Activated B cell treated with CpG ODN at 0.5 μM for 24 hours (primary cell): Measurements from ENCODE around the gene C21orf91. TPM values are rescaled to one million over a fixed set of nuclear protein-coding genes. Genes with fewer than 3 reads are reported as not detected.

ENCODE experiments used
- ATAC-seq: fragments of 200-7000 bp; cut with Tn5 transposase; one replicate; pipeline ENCODE4 v1.10.0; 2021; ENCODE audit warnings: low read depth, mild to moderate bottlenecking, moderate library complexity
- CTCF ChIA-PET: fragments of 350-600 bp; sonication (Branson Sonifier 250); formaldehyde crosslinking; loops from one replicate; lab custom pipeline; 2021; ENCODE audit warnings: antibody characterized with exemption; lab: Charles Lee
- POLR2A ChIA-PET: fragments of 350-600 bp; sonication (Branson Sonifier 250); formaldehyde crosslinking; loops from one replicate; lab custom pipeline; 2021; ENCODE audit warnings: antibody characterized with exemption; lab: Charles Lee
- DNase-seq: peaks from one replicate; pipeline ENCODE4 v3.0.0; 2022
- H3K27ac Mint-ChIP-seq: one replicate; pipeline ENCODE4 v1.8.0; 2020; ENCODE audit warnings: mixed read lengths
- H3K27me3 Mint-ChIP-seq: one replicate; pipeline ENCODE4 v1.8.0; 2021; ENCODE audit warnings: mixed read lengths
- H3K36me3 Mint-ChIP-seq: one replicate; pipeline ENCODE4 v1.8.0; 2021; ENCODE audit warnings: low read depth, mixed read lengths
- H3K4me1 Mint-ChIP-seq: one replicate; pipeline ENCODE4 v1.8.0; 2021; ENCODE audit warnings: mixed read lengths
- H3K4me3 Mint-ChIP-seq: one replicate; pipeline ENCODE4 v1.8.0; 2020; ENCODE audit warnings: mild to moderate bottlenecking, mixed read lengths
- H3K9me3 Mint-ChIP-seq: one replicate; pipeline ENCODE4 v1.8.0; 2020; ENCODE audit warnings: mixed read lengths
- CTCF ChIP-seq: fragments of 200-600 bp; IDR thresholded peaks from one replicate; pipeline ENCODE4 v1.8.0; 2022; ENCODE audit warnings: antibody characterized with exemption, mild to moderate bottlenecking
- intact Hi-C: fragments of 100-400 bp; cut with micrococcal nuclease; formaldehyde crosslinking; loops from one replicate; pipeline ENCODE4 v1.15.1; 2024
- total RNA-seq: library from RNA; stranded (reverse); gene quantifications from 2 replicates; pipeline ENCODE4 v1.2.3, GENCODE V29; 2022

Gene C21orf91
- total RNA-seq, 1 donor from 2014 or later: 34.2 TPM

GRCh38 chr21:17784180-17784598 is 35.0 kb downstream of the C21orf91 start:
- intact Hi-C loops: loop anchor here (1.0 to 2.0 kb wide), 4 partner anchors 10 to 173 kb away; partner anchors contain the start of gene C21orf91
- no peaks in the 10 kb centered on the region for H3K27me3 Mint-ChIP-seq
- peak overlapping the region; percentile 83 for H3K4me3 Mint-ChIP-seq
- ATAC-seq: peak; percentile 62
- no peak for TF ChIP-seq CTCF
- H3K36me3 Mint-ChIP-seq: peaks cover 21% of the 10 kb centered on the region
- ChIA-PET CTCF (interaction anchor here (1.1 to 1.2 kb wide), 2 partner anchors 34 to 96 kb away, joined by 4 to 5 read pairs; partner anchors contain the start of gene C21orf91), POLR2A (interaction anchor here (0.9 to 2.3 kb wide), 7 partner anchors 8 to 51 kb away, joined by 3 to 49 read pairs (median 4); partner anchors contain the start of gene C21orf91)
- H3K27ac Mint-ChIP-seq: peak overlapping the region; percentile 96
- peaks cover 5% of the 10 kb centered on the region for H3K9me3 Mint-ChIP-seq
- H3K4me1 Mint-ChIP-seq: peaks cover 84% of the 10 kb centered on the region
- DNase-seq: no peak

GRCh38 chr21:17783481-17784179 is 35.5 kb downstream of the C21orf91 start:
- peaks cover 79% of the 10 kb centered on the region for H3K4me1 Mint-ChIP-seq
- H3K36me3 Mint-ChIP-seq: peaks cover 21% of the 10 kb centered on the region
- DNase-seq (no peak), ATAC-seq (peak; percentile 55)
- H3K4me3 Mint-ChIP-seq: peak overlapping the region; percentile 83
- POLR2A ChIA-PET: interaction anchor here (0.9 to 2.3 kb wide), 7 partner anchors 8 to 51 kb away, joined by 3 to 49 read pairs (median 4); partner anchors contain the start of gene C21orf91
- H3K27me3 Mint-ChIP-seq: no peaks in the 10 kb centered on the region
- CTCF ChIA-PET: interaction anchor here (1.1 to 1.2 kb wide), 2 partner anchors 35 to 95 kb away, joined by 4 to 5 read pairs; partner anchors contain the start of gene C21orf91
- TF ChIP-seq CTCF: no peak
- intact Hi-C loops: loop anchor here (1.0 to 2.0 kb wide), 4 partner anchors 11 to 173 kb away; partner anchors contain the start of gene C21orf91
- peaks cover 5% of the 10 kb centered on the region for H3K9me3 Mint-ChIP-seq
- peak overlapping the region; percentile 96 for H3K27ac Mint-ChIP-seq

- ChIA-PET POLR2A (interaction anchor here (1.8 to 2.3 kb wide), 2 partner anchors 36 to 52 kb away, joined by 9 to 49 read pairs; partner anchors contain the start of gene C21orf91), CTCF (interaction anchor here (1.1 to 1.2 kb wide), 2 partner anchors 36 to 95 kb away, joined by 4 to 5 read pairs; partner anchors contain the start of gene C21orf91)
- no peaks in the 10 kb centered on the region for H3K27me3 Mint-ChIP-seq
- peaks cover 72% of the 10 kb centered on the region for H3K4me1 Mint-ChIP-seq
- ATAC-seq (no peak), DNase-seq (no peak)
- peak overlapping the region; percentile 96 for H3K27ac Mint-ChIP-seq
- intact Hi-C loops: no loop called here
- peaks cover 21% of the 10 kb centered on the region for H3K36me3 Mint-ChIP-seq
- no peak for TF ChIP-seq CTCF
- H3K9me3 Mint-ChIP-seq: peaks cover 5% of the 10 kb centered on the region
- no peak overlapping the region for H3K4me3 Mint-ChIP-seq
These were observed 36.2 kb downstream of the C21orf91 start for GRCh38 chr21:17783003-17783402.

- H3K27ac Mint-ChIP-seq: peak overlapping the region; percentile 60
- H3K4me3 Mint-ChIP-seq: peak overlapping the region; percentile 26
- no peaks in the 10 kb centered on the region for H3K27me3 Mint-ChIP-seq
- ATAC-seq: no peak
- H3K4me1 Mint-ChIP-seq: peaks cover 76% of the 10 kb centered on the region
- intact Hi-C loops: no loop called here
- ChIA-PET CTCF (no interaction called here), POLR2A (interaction anchor here (1.2 to 3.3 kb wide), 2 partner anchors 9 to 37 kb away, joined by 4 to 28 read pairs; partner anchors contain the start of gene C21orf91)
- DNase-seq: no peak
- H3K36me3 Mint-ChIP-seq: peaks cover 18% of the 10 kb centered on the region
- no peak for TF ChIP-seq CTCF
- peaks cover 5% of the 10 kb centered on the region for H3K9me3 Mint-ChIP-seq
These were observed 37.1 kb downstream of the C21orf91 start for GRCh38 chr21:17782051-17782450.

GRCh38 chr21:17781524-17781923 is 37.6 kb downstream of the C21orf91 start:
- POLR2A ChIA-PET: interaction anchor here (1.2 to 3.3 kb wide), 2 partner anchors 9 to 37 kb away, joined by 4 to 28 read pairs; partner anchors contain the start of gene C21orf91
- H3K4me3 Mint-ChIP-seq: peak overlapping the region; percentile 46
- H3K9me3 Mint-ChIP-seq: peaks cover 5% of the 10 kb centered on the region
- H3K27me3 Mint-ChIP-seq: no peaks in the 10 kb centered on the region
- H3K4me1 Mint-ChIP-seq: peaks cover 76% of the 10 kb centered on the region
- ATAC-seq: no peak
- intact Hi-C loops: no loop called here
- CTCF ChIA-PET: no interaction called here
- no peak for TF ChIP-seq CTCF
- peaks cover 13% of the 10 kb centered on the region for H3K36me3 Mint-ChIP-seq
- peak overlapping the region; percentile 27 for H3K27ac Mint-ChIP-seq
- DNase-seq: no peak
